OCI-LY3 (cell line): ENCODE measurements around the gene SERPINA1.
A peak's percentile ranks its signal among the peaks of the same experiment; 100 is the strongest.
"Not testable (repeated sequence)": the region's sequence is repeated elsewhere in the genome, so short reads cannot be mapped to it uniquely, and the experiment has no call there.

ENCODE experiments used
- H2AFZ ChIP-seq: fragments of 200-600, 300-600 bp; shearing (Covaris generic); 2 replicates; pipeline ENCODE4 v1.6.0; 2014; ENCODE audit warnings: antibody characterized with exemption, low read depth, low read length
- H3K27ac ChIP-seq: fragments of 200-600, 300-600 bp; sonication (generic); 2 replicates; pipeline ENCODE4 v1.5.1; 2014; ENCODE audit warnings: mild to moderate bottlenecking, low read length, moderate library complexity, mixed read lengths
- H3K27me3 ChIP-seq: fragments of 200-600, 300-600 bp; sonication (generic); 2 replicates; pipeline ENCODE4 v1.6.1; 2014; ENCODE audit warnings: low read depth, low read length, mixed read lengths
- H3K36me3 ChIP-seq: fragments of 200-600, 300-600 bp; sonication (generic); replicated peaks from 2 replicates; pipeline ENCODE3; 2014; ENCODE audit warnings: low read depth, low read length, mixed read lengths
- H3K4me1 ChIP-seq: fragments of 300-600, 200-600 bp; sonication (generic); 2 replicates; pipeline ENCODE4 v1.6.1; 2014; ENCODE audit warnings: low read length, mixed read lengths
- H3K4me2 ChIP-seq: fragments of 200-600, 300-600 bp; sonication (generic); 2 replicates; pipeline ENCODE4 v1.6.1; 2014; ENCODE audit warnings: low read length, mixed read lengths
- H3K4me3 ChIP-seq: fragments of 300-600, 200-600 bp; sonication (generic); 2 replicates; pipeline ENCODE4 v1.5.1; 2014; ENCODE audit warnings: antibody characterized with exemption, mild to moderate bottlenecking, low read length, moderate library complexity
- H3K79me2 ChIP-seq: fragments of 300-600, 200-600 bp; shearing (Covaris generic); 2 replicates; pipeline ENCODE4 v1.6.1; 2014; ENCODE audit warnings: mild to moderate bottlenecking, low read length, mixed read lengths
- H3K9ac ChIP-seq: fragments of 300-600, 200-600 bp; shearing (Covaris generic); 2 replicates; pipeline ENCODE4 v1.6.0; 2014; ENCODE audit warnings: mild to moderate bottlenecking, low read length, moderate library complexity
- H3K9me3 ChIP-seq: fragments of 200-600, 300-600 bp; shearing (Covaris generic); 2 replicates; pipeline ENCODE4 v1.6.1; 2014; ENCODE audit warnings: low read length, mixed read lengths; ENCODE audit not compliant: insufficient read depth
- H4K20me1 ChIP-seq: fragments of 200-600, 300-600 bp; sonication (generic); 2 replicates; pipeline ENCODE4 v1.6.1; 2016; ENCODE audit warnings: low read length, mixed read lengths; ENCODE audit not compliant: insufficient read depth
- CTCF ChIP-seq: fragments of 200-600, 300-600 bp; sonication (generic); IDR thresholded peaks from 2 replicates; pipeline ENCODE4 v1.5.1; 2014; ENCODE audit warnings: antibody characterized with exemption, low read length, low read depth
- EZH2phosphoT487 ChIP-seq: fragments of 200-600 bp; shearing (Covaris generic); IDR thresholded peaks from 2 replicates; pipeline ENCODE4 v1.6.1; 2018; ENCODE audit warnings: antibody characterized with exemption, mixed run types, low read depth

SERPINA1 gene

GRCh38 chr14:94424371-94424770 is 36.0 kb upstream of the SERPINA1 start:
- H3K27ac ChIP-seq = no peak overlapping the region
- H3K27me3 ChIP-seq = peaks cover 3% of the 10 kb centered on the region; the same call in 1 of the 2 replicates
- no peak overlapping the region for H2AFZ ChIP-seq
- H3K4me3 ChIP-seq = no peak overlapping the region
- H3K36me3 ChIP-seq = no peaks in the 10 kb centered on the region
- no peak for TF ChIP-seq CTCF
- peaks cover 2% of the 10 kb centered on the region; the same call in 1 of the 2 replicates for H3K4me1 ChIP-seq
- H3K79me2 ChIP-seq = no peaks in the 10 kb centered on the region
- no peak overlapping the region for H3K4me2 ChIP-seq
- H3K9me3 ChIP-seq = no peaks in the 10 kb centered on the region
- no peaks in the 10 kb centered on the region for H4K20me1 ChIP-seq
- H3K9ac ChIP-seq = no peak overlapping the region

- Histone ChIP-seq H3K4me1 (peaks cover 2% of the 10 kb centered on the region; the same call in 1 of the 2 replicates), H3K9me3 (peaks cover 2% of the 10 kb centered on the region; the same call in 1 of the 2 replicates), H3K27ac (no peak overlapping the region), H3K27me3 (peaks cover 3% of the 10 kb centered on the region; the same call in 1 of the 2 replicates), H3K79me2 (no peaks in the 10 kb centered on the region), H4K20me1 (no peaks in the 10 kb centered on the region), H3K36me3 (no peaks in the 10 kb centered on the region), H3K9ac (peak overlapping the region; percentile 51), H2AFZ (peak overlapping the region; percentile 77), H3K4me2 (peak overlapping the region; percentile 87), H3K4me3 (peak overlapping the region; percentile 75)
- TF ChIP-seq CTCF = peak; percentile 87
- TF ChIP-seq EZH2phosphoT487 = no peak
Observed at GRCh38 chr14:94423453-94424056, 35.2 kb upstream of the SERPINA1 start.

- H3K27ac ChIP-seq = no peak overlapping the region
- no peak overlapping the region for H3K9ac ChIP-seq
- H2AFZ ChIP-seq = no peak overlapping the region
Observed at GRCh38 chr14:94421316-94421715, 32.9 kb upstream of the SERPINA1 start.

GRCh38 chr14:94417497-94418205 is 29.2 kb upstream of the SERPINA1 start:
- H3K36me3 ChIP-seq, H3K9me3 ChIP-seq, H2AFZ ChIP-seq, H3K27me3 ChIP-seq, H3K4me2 ChIP-seq, H3K79me2 ChIP-seq, H3K9ac ChIP-seq, H3K27ac ChIP-seq, H3K4me3 ChIP-seq, H3K4me1 ChIP-seq, H4K20me1 ChIP-seq: not testable (repeated sequence)

More at GRCh38 chr14:94421316-94421715, 32.9 kb upstream of the SERPINA1 start:
- no peaks in the 10 kb centered on the region for H3K27me3 ChIP-seq
- no peak overlapping the region for H3K4me3 ChIP-seq
- no peak overlapping the region for H3K4me2 ChIP-seq
- no peaks in the 10 kb centered on the region for H3K36me3 ChIP-seq
- H3K79me2 ChIP-seq = no peaks in the 10 kb centered on the region
- H3K9me3 ChIP-seq = peaks cover 8% of the 10 kb centered on the region; the same call in 1 of the 2 replicates
- no peaks in the 10 kb centered on the region for H4K20me1 ChIP-seq
- no peak for TF ChIP-seq EZH2phosphoT487
- TF ChIP-seq CTCF = no peak
- peaks cover 2% of the 10 kb centered on the region; the same call in 1 of the 2 replicates for H3K4me1 ChIP-seq
